ENCODE measurements around the gene GYG2.
"Not testable (repeated sequence)": the region's sequence is repeated elsewhere in the genome, so short reads cannot be mapped to it uniquely, and the experiment has no call there.

GYG2 gene

DNA sequence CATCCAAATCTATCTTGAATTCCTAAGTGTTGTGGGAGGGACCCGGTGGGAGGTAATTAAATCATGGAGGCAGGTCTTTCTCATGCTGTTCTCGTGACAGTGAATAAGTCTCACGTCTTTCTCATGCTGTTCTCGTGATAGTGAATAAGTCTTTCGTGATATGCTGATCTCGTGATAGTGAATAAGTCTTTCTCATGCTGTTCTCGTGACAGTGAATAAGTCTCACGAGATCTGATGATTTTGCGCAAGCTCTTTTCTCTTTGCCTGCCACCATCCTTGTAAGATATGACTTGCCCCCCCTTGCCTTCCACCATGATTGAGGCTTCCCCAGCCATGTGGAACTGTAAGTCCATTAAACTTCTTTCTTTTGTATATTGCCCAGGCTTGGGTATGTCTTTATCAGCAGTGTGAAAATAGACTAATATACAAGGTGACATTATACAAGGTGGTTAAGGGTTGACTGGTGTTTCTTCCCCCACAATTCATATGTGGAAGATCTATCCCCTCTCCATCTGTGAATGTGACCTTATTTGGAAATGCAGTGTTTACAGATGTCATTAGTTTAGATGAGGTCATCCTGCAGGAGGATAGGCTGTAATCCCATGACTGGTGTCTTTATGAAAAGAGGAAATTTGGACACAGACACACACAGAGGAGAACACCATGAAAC, 72.8 kb downstream of the GYG2 start:
- no peak for DNase-seq (ENCODE audit: low read depth in 3 of 3, low spot score in 1 of 3)

DNA sequence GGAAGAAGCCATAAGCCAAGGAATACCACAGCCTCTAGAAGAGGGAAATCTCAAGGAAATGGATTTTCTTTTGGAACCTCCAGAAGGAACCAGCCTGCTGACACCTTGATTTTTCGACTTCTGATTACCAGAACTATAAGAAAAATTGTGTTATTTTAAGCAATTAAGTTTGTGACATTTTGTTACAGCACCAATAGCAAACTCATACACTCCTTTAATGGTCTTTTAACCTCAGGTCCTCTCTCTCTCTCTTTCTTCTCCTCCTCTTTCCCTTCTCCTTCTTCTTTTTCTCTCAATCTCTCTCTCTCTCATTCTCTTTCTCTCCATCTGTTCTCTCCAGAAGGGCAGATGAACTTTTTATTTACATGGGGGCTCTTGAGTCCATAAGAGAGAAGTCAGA, 74.1 kb downstream of the GYG2 start:
- DNase-seq (ENCODE audit: low read depth in 3 of 3, low spot score in 1 of 3) = no peak

GRCh38 chrX:2903366-2903765, 74.6 kb downstream of the GYG2 start:
- DNase-seq (ENCODE audit: low read depth in 3 of 3, low spot score in 1 of 3) = no peak

GRCh38 chrX:2907295-2907694, 78.6 kb downstream of the GYG2 start:
- no peak for DNase-seq (ENCODE audit: low read depth in 3 of 3, low spot score in 1 of 3)

- no peak for DNase-seq (ENCODE audit: low read depth in 3 of 3, low spot score in 1 of 3)
These were observed 79.5 kb downstream of the GYG2 start for GRCh38 chrX:2908125-2908685.

GRCh38 chrX:2910109-2910508, 81.4 kb downstream of the GYG2 start:
- DNase-seq (ENCODE audit: low read depth in 3 of 3, low spot score in 1 of 3) = no peak

- DNase-seq (ENCODE audit: low read depth in 3 of 3, low spot score in 1 of 3) = no peak
These were observed 84.4 kb downstream of the GYG2 start for GRCh38 chrX:2913118-2913517.

GRCh38 chrX:2917767-2918166, 89.0 kb downstream of the GYG2 start:
- no peak for DNase-seq (ENCODE audit: low read depth in 3 of 3, low spot score in 1 of 3)

GRCh38 chrX:2921193-2921592, 92.5 kb downstream of the GYG2 start:
- no peak for DNase-seq (ENCODE audit: low read depth in 3 of 3, low spot score in 1 of 3)

DNA sequence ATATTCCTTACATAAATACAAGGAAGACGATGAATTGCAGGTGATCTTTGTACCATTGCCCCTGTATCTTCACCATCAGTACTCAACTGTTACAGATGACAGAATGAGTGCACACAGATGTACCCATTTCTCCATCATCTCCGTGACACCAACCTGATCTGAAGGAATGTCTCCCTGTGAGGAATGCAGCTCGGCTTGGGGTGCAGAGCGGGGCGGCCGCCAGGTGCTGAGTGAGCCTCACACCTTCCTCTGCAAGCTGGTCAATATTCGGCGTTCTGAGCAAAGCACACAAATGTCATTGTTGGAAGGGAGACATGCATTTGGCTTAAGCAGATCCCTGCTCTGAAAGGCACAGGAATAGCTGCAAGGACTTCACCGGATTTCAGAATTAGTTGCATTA, 93.0 kb downstream of the GYG2 start:
- no peak for DNase-seq (ENCODE audit: low read depth in 3 of 3, low spot score in 1 of 3)

DNA sequence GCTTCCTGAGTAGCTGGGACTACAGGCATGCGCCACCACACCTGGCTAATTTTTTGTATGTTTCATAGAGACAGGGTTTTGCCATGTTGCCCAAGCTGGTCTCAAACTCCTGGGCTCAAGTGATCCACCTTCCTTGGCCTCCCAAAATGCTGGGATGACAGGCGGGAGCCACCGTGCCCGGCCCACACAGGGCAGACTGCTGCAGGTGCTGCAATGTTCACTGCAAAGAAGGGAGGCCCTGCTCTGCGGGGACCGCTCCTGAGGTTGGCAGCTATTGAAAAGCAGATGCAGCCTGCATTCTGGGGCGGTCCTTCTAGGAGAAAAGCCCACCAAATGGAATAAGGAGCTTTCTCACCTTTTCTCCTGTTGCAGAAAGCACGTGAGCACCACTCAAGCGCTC, 95.4 kb downstream of the GYG2 start:
- no peak for DNase-seq (ENCODE audit: low read depth in 3 of 3, low spot score in 1 of 3)

GRCh38 chrX:2926255-2926654, 97.5 kb downstream of the GYG2 start:
- DNase-seq (ENCODE audit: low read depth in 3 of 3, low spot score in 1 of 3) = not testable (repeated sequence)

GRCh38 chrX:2926664-2927275, 98.0 kb downstream of the GYG2 start:
- DNase-seq (ENCODE audit: low read depth in 3 of 3, low spot score in 1 of 3) = no peak

DNA sequence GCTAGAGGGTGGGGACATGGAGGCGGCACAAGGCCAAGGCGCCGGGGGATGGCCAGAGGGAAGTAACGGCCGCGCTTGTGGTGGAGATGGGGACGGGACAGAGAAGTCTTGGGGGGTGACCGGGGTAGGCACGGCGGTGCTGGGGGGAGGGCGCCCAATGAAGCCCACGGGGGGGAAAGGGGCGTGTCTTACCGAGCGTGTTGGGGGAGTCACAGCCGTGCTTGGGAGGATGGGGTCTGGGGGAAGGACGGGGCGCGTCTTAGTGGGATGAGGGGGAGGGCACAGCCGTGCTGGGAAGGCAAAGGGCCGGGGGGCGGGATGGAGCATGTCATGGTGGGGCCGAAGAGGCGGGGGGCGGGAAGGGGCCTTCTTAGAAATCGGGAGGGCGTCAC, 99.5 kb downstream of the GYG2 start:
- no peak for DNase-seq (ENCODE audit: low read depth in 3 of 3, low spot score in 1 of 3)

DNA sequence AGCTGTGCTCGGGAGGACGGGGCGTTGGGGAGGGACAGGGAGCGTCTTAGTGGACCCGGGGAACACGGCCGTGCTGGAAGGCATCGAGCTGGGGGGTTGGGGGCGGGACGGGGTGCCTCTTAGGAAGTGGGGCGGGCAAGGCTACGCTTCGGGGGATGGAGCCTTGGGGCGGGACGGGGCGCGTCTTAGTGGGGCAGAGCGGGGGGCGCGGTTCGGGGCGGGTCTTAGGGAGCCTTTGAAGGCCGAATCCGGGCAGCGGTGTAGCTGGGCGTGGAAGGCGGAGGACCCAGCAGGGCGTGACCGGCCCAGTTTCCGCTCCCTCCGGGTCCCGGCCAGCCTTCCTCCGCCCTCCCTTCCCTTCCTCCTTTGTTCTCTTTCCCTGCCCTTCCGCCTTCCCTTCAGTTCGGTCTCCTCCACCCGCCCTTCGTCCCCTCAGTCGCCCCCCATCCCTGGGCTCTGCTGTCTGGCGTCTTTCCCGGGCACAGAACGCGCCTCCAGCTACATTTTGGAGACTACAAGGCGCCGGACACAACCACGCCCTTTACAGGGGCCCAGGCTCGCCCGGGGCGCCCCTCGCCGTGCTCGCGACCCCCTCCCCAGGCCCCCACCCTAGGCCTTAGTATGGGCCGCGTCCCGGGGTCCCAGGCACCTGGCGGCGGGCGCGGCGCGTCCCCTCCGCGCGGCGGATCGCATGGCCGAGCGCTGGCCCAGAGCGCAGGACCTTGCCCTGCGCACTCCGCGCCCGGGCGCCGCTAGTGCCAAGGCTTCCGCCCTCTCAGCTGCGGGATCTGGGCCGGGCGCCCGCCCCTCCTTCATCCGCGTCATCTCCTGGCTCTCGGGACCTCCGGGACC, 100.1 kb downstream of the GYG2 start, which contains the start of gene ARSD:
Gene ARSD, minus strand, starts transcription at position 757 of the 852 bp plus-strand sequence. Its CDS starts 64 bp downstream, at position 693.
- no peak for DNase-seq (ENCODE audit: low read depth in 3 of 3, low spot score in 1 of 3)

DNA sequence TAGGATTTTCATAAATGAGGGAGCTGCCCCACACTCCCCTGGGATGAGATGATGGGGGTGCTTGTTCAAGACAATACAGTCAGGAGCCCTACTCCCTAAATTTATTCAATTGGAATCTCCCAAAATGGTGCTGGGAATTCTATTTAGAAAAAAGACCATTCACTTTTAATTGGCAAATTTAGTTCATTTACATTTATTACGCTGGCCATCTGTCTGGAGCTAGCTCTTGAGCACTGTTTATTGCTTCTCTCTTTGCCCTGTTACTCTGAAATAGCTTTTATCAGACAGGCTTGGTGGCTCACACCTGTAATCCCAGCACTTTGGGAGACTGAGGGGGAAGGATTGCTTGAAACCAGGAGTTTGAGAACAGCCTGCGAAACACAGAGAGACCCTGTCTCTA, 102.4 kb downstream of the GYG2 start:
- DNase-seq (ENCODE audit: low read depth in 3 of 3, low spot score in 1 of 3) = no peak

DNA sequence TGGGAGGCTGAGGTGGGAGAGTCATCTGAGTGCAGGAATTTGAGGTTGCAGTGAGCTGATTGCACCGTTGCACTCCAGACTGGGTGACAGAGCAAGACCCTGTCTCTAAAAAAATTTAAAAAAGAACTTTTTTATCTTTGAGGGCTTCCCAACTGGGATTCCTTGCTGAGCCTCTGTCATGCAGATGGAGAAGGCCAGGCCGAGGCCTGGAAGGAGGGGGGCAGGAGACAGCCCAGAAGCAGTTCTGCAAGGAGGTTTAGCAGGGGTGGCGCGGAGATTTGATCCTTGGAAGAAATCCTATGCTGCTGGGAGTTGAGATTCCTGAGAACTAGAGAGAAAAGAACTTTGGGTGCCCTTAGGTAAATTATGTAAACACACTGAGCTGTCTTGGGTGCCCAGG, 102.9 kb downstream of the GYG2 start:
- DNase-seq (ENCODE audit: low read depth in 3 of 3, low spot score in 1 of 3) = no peak

Data from stimulated activated CD4-positive, alpha-beta T cell treated with anti-CD3 and anti-CD28 coated beads, TNF-alpha, amount 100 ng/mL, for 1 hour (primary cell).